HEK293 (cell line): Measurements from ENCODE around the gene BOD1.

ENCODE experiments used
- CTCF ChIP-seq: fragments of 450-650 bp; formaldehyde crosslinking; IDR thresholded peaks from 2 replicates; pipeline ENCODE4 v1.5.1; 2016; ENCODE audit warnings: missing biosample characterization, missing genetic modification characterization
- GLI4 ChIP-seq: fragments of 450-650 bp; formaldehyde crosslinking; IDR thresholded peaks from 2 replicates; pipeline ENCODE4 v1.5.1; 2016; ENCODE audit warnings: missing biosample characterization, missing genetic modification characterization
- PATZ1 ChIP-seq: fragments of 450-650 bp; formaldehyde crosslinking; IDR thresholded peaks from 2 replicates; pipeline ENCODE4 v1.5.1; 2016; ENCODE audit warnings: missing biosample characterization, missing genetic modification characterization
- ZNF341 ChIP-seq: fragments of 450-650 bp; formaldehyde crosslinking; IDR thresholded peaks from 2 replicates; pipeline ENCODE4; 2016; ENCODE audit warnings: low read depth, missing biosample characterization, missing genetic modification characterization
- ZNF560 ChIP-seq: fragments of 450-650 bp; formaldehyde crosslinking; IDR thresholded peaks from 2 replicates; pipeline ENCODE4 v1.5.1; 2017; ENCODE audit warnings: missing biosample characterization, missing genetic modification characterization, borderline replicate concordance

GRCh38 chr5:173613433-173614159, 2.9 kb downstream of the BOD1 start:
- TF ChIP-seq PATZ1 (no peak), CTCF (tag by site-specific recombination) (no peak), ZNF560 (tag by site-specific recombination) (no peak), ZNF341 (tag by site-specific recombination) (no peak), GLI4 (no peak)
